ENCODE data around the gene C2CD3. TPM values are rescaled to one million over a fixed set of nuclear protein-coding genes. Genes with fewer than 3 reads are reported as not detected.

The C2CD3 gene
- total RNA-seq, 1 donor, result 21.7 TPM

GRCh38 chr11:74162681-74163467 lies 7.9 kb downstream of the C2CD3 start:
- no peak for TF ChIP-seq CTCF (IDR thresholded peaks at IDR 0.05; ENCODE audit: insufficient read depth, low read length)
- no peak for DNase-seq (ENCODE audit: low read depth)
- no peak overlapping the region for H3K4me3 ChIP-seq (ENCODE audit: low read depth, low read length)

GRCh38 chr11:74159642-74160041 lies 11.2 kb downstream of the C2CD3 start:
- no peak for TF ChIP-seq CTCF (IDR thresholded peaks at IDR 0.05; ENCODE audit: insufficient read depth, low read length)
- H3K4me3 ChIP-seq (ENCODE audit: low read depth, low read length), result no peak overlapping the region
- no peak for DNase-seq (ENCODE audit: low read depth)

GRCh38 chr11:74157169-74157568 lies 13.6 kb downstream of the C2CD3 start:
- no peak for TF ChIP-seq CTCF (IDR thresholded peaks at IDR 0.05; ENCODE audit: insufficient read depth, low read length)
- DNase-seq (ENCODE audit: low read depth), result peak; percentile 22
- H3K4me3 ChIP-seq (ENCODE audit: low read depth, low read length), result no peak overlapping the region

GRCh38 chr11:74154620-74155281 lies 16.1 kb downstream of the C2CD3 start:
- DNase-seq (ENCODE audit: low read depth), result peak; percentile 53

GRCh38 chr11:74153224-74153623 lies 17.6 kb downstream of the C2CD3 start:
- no peak overlapping the region for H3K4me3 ChIP-seq (ENCODE audit: low read depth, low read length)
- TF ChIP-seq CTCF (IDR thresholded peaks at IDR 0.05; ENCODE audit: insufficient read depth, low read length), result no peak
- DNase-seq (ENCODE audit: low read depth), result no peak

More at GRCh38 chr11:74154620-74155281, 16.1 kb downstream of the C2CD3 start:
- H3K4me3 ChIP-seq (ENCODE audit: low read depth, low read length), result no peak overlapping the region
- no peak for TF ChIP-seq CTCF (IDR thresholded peaks at IDR 0.05; ENCODE audit: insufficient read depth, low read length)

- H3K4me3 ChIP-seq (ENCODE audit: low read depth, low read length), result no peak overlapping the region
- TF ChIP-seq CTCF (IDR thresholded peaks at IDR 0.05; ENCODE audit: insufficient read depth, low read length), result no peak
- DNase-seq (ENCODE audit: low read depth), result peak; percentile 39
Observed at GRCh38 chr11:74147199-74147929, 23.4 kb downstream of the C2CD3 start.

Measured in fibroblast of the aortic adventitia (primary cell).